RWPE2 (cell line): ENCODE measurements around the gene LTA.
A peak's percentile ranks its signal among the peaks of the same experiment; 100 is the strongest.

ENCODE experiments used
- ATAC-seq: fragments of 200-7000 bp; cut with Tn5 transposase; 3 replicates; pipeline ENCODE4 v1.9.1; 2021; ENCODE audit warnings: low read depth
- DNase-seq: peaks from one replicate; pipeline ENCODE4 v3.0.0-alpha.2; 2020; ENCODE audit warnings: low spot score
- H3K27ac ChIP-seq: fragments of 450-650 bp; 2 replicates; pipeline ENCODE4 v1.5.1; 2017; ENCODE audit warnings: mild to moderate bottlenecking; ENCODE audit not compliant: poor library complexity, severe bottlenecking
- H3K27me3 ChIP-seq: fragments of 250-450 bp; sonication (Bioruptor Pico); 2 replicates; pipeline ENCODE4 v1.5.1; 2021; ENCODE audit warnings: mild to moderate bottlenecking, moderate library complexity; ENCODE audit not compliant: insufficient read depth, poor library complexity, severe bottlenecking
- H3K36me3 ChIP-seq: fragments of 250-450 bp; sonication (Bioruptor Pico); 2 replicates; pipeline ENCODE4 v1.5.1; 2020; ENCODE audit warnings: low read depth, mild to moderate bottlenecking, moderate library complexity
- H3K4me1 ChIP-seq: fragments of 250-450 bp; sonication (Bioruptor Pico); 2 replicates; pipeline ENCODE4 v1.5.1; 2021; ENCODE audit warnings: mild to moderate bottlenecking, moderate library complexity; ENCODE audit not compliant: insufficient read depth, poor library complexity, severe bottlenecking
- H3K4me3 ChIP-seq: fragments of 250-450 bp; sonication (Bioruptor Pico); 2 replicates; pipeline ENCODE4 v1.5.1; 2021; ENCODE audit warnings: mild to moderate bottlenecking, moderate library complexity; ENCODE audit not compliant: severe bottlenecking
- H3K9me3 ChIP-seq: fragments of 250-450 bp; sonication (Bioruptor Pico); 2 replicates; pipeline ENCODE4 v1.5.1; 2021; ENCODE audit warnings: mild to moderate bottlenecking, moderate library complexity; ENCODE audit not compliant: severe bottlenecking
- TF ChIP-seq, protein P1 (sequence below): fragments of 450-650 bp; IDR thresholded peaks from one replicate; pipeline ENCODE4 v1.5.1; 2017; ENCODE audit warnings: mild to moderate bottlenecking, moderate library complexity; ENCODE audit not compliant: poor library complexity, severe bottlenecking

LTA gene, protein sequence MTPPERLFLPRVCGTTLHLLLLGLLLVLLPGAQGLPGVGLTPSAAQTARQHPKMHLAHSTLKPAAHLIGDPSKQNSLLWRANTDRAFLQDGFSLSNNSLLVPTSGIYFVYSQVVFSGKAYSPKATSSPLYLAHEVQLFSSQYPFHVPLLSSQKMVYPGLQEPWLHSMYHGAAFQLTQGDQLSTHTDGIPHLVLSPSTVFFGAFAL

DNA sequence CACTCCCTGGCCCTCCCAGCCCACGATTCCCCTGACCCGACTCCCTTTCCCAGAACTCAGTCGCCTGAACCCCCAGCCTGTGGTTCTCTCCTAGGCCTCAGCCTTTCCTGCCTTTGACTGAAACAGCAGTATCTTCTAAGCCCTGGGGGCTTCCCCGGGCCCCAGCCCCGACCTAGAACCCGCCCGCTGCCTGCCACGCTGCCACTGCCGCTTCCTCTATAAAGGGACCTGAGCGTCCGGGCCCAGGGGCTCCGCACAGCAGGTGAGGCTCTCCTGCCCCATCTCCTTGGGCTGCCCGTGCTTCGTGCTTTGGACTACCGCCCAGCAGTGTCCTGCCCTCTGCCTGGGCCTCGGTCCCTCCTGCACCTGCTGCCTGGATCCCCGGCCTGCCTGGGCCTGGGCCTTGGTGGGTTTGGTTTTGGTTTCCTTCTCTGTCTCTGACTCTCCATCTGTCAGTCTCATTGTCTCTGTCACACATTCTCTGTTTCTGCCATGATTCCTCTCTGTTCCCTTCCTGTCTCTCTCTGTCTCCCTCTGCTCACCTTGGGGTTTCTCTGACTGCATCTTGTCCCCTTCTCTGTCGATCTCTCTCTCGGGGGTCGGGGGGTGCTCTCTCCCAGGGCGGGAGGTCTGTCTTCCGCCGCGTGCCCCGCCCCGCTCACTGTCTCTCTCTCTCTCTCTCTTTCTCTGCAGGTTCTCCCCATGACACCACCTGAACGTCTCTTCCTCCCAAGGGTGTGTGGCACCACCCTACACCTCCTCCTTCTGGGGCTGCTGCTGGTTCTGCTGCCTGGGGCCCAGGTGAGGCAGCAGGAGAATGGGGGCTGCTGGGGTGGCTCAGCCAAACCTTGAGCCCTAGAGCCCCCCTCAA is at the start of gene LTA:
Gene LTA, plus strand, starts transcription at position 249 of the 871 bp plus-strand sequence. Its CDS starts 454 bp downstream, at position 703.
- Histone ChIP-seq H3K9me3 (no peaks in the 10 kb centered on the region), H3K27ac (no peak within 1 kb of the TSS), H3K27me3 (no peaks in the 10 kb centered on the region), H3K36me3 (no peaks in the 10 kb centered on the region), H3K4me1 (no peaks in the 10 kb centered on the region), H3K4me3 (no peak within 1 kb of the TSS)
- DNase-seq (no peak), ATAC-seq (no peak)
- TF ChIP-seq, protein P1, sequence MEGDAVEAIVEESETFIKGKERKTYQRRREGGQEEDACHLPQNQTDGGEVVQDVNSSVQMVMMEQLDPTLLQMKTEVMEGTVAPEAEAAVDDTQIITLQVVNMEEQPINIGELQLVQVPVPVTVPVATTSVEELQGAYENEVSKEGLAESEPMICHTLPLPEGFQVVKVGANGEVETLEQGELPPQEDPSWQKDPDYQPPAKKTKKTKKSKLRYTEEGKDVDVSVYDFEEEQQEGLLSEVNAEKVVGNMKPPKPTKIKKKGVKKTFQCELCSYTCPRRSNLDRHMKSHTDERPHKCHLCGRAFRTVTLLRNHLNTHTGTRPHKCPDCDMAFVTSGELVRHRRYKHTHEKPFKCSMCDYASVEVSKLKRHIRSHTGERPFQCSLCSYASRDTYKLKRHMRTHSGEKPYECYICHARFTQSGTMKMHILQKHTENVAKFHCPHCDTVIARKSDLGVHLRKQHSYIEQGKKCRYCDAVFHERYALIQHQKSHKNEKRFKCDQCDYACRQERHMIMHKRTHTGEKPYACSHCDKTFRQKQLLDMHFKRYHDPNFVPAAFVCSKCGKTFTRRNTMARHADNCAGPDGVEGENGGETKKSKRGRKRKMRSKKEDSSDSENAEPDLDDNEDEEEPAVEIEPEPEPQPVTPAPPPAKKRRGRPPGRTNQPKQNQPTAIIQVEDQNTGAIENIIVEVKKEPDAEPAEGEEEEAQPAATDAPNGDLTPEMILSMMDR: no peak

DNA sequence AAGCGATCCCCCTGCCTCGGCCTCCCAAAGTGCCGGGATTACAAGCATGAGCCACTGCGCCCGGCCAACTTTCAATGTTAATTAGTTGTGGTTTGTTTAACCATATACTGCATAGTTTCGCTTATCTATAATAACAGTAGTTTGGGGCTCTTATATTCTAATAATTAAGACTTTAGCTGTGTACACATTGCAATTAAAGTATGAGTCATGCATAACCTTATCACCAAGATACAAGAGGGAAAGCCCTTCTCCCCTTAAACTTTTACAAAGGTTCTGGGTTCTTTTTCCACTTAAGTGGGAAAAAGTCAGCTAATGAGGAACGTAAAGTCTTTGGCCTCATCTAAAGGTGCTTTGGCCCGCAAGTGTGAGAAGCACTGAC is 46.5 kb upstream of the LTA start:
- TF ChIP-seq, protein P1: no peak
- DNase-seq (no peak), ATAC-seq (no peak)
- Histone ChIP-seq H3K36me3 (peaks cover 7% of the 10 kb centered on the region), H3K9me3 (no peaks in the 10 kb centered on the region), H3K4me3 (no peak overlapping the region), H3K4me1 (no peaks in the 10 kb centered on the region), H3K27ac (no peak overlapping the region), H3K27me3 (no peaks in the 10 kb centered on the region)

DNA sequence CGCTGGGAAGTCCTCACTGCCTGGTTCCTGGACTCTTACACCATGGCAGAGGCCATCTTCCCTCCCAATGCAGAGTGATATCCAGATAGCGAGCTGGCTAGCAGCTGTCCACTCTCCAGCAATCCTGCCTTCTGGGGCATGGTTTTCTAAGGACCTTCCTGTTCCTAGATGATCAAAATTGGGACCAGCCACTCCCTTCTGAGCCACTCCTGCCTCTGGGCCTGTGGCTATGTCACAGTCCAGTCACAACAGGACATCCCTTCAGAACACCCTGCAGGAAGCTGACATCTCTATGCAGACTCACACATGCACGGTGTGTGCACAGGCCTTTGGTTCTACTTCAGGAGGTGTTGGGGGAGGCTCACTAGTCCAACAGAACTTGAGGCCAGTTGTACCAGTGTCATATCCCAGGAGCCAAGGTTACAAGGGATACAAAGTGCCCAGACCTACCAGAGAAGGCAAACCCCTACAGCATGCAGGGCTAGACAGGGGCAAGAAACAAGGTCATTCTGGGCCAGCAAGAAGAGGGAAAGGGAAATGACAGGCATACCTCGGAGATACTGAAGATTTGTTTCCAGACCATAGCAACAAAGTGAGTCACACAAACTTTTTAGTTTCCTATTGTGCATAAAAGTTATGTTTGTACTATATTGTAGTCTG is 46.0 kb upstream of the LTA start:
- TF ChIP-seq, protein P1: no peak
- DNase-seq (no peak), ATAC-seq (peak; percentile 5; the same call in 1 of the 3 replicates)
- H3K9me3 ChIP-seq: no peaks in the 10 kb centered on the region
- no peaks in the 10 kb centered on the region for H3K4me1 ChIP-seq
- H3K27me3 ChIP-seq: no peaks in the 10 kb centered on the region
- H3K27ac ChIP-seq: no peak overlapping the region
- peaks cover 12% of the 10 kb centered on the region for H3K36me3 ChIP-seq
- no peak overlapping the region for H3K4me3 ChIP-seq

DNA sequence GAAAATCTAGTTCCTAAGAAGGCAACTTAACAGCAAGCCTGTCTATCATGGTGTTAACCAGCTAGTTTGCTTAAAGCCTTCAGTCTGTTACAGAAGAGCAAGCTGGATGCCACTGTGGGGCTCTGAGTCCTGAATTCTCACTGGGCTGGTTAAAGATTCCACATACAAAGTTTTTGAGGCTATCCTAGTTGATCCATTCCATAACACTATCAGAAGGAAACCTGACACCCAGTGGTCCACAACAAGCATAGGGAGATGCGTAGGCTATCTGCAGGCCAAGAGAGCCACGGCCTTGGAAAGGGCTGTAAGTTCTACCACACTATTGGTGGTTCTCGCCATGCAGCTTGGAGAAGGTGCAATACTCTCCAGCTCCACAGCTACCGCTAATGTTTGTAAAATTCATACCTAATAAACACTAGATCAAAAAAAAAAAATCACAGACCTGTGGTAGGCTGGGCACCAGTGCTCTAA is 43.7 kb upstream of the LTA start:
- no peak for DNase-seq
- Histone ChIP-seq H3K4me1 (no peaks in the 10 kb centered on the region), H3K27ac (no peak overlapping the region), H3K27me3 (no peaks in the 10 kb centered on the region), H3K9me3 (no peaks in the 10 kb centered on the region), H3K36me3 (peaks cover 34% of the 10 kb centered on the region), H3K4me3 (no peak overlapping the region)
- TF ChIP-seq, protein P1: no peak
- ATAC-seq: peak; percentile 4; the same call in 2 of the 3 replicates
